DMS114 treated with DMSO at 0.1 percent for 48 hours (cell line): ENCODE measurements around the gene MS4A4E.
"Not testable (repeated sequence)": the region's sequence is repeated elsewhere in the genome, so short reads cannot be mapped to it uniquely, and the experiment has no call there.

Source experiments
- DNase-seq: peaks from one replicate; lab custom pipeline; 2025; ENCODE audit not compliant: unreplicated experiment; lab: John Stamatoyannopoulos, UW

Gene MS4A4E

DNA sequence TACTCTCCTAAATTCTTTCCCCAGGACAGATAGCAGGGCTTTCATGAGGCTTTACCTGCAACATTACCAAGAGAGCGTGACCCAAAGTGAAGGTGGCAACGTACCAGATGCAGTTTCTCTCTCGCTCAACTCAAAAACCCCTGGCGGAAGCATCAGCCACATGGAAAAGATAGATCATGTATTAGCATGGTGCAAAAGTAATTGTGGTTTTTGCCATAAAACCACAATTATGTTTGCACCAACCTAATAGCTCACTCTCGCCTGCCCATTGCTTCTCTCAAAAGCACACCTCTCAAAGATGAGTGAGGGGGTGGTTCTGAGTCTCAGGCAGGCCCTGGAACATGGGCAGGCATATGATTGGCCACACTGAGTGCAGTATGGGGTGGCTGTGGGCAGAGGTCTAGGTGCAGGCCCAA lies 67.1 kb downstream of the MS4A4E start:
- no peak for DNase-seq

DNA sequence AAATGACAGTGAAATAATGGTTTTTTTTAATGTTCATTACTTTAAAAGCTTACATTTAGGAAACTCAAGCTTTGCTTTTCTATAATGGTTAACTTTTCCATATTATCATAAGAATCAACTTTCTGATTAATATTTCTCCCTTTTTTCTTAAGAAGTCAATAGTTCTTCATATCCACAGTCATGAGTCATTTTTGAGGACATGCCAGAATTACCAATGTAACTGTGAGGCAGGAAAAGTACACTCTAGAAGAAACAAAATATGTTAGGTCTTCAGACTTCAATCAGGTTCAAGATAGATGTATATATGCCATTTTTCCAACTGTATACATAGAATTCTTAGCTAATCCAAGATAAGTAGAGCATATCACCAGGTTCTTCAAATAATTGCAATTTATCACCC lies 70.9 kb downstream of the MS4A4E start:
- DNase-seq: no peak

DNA sequence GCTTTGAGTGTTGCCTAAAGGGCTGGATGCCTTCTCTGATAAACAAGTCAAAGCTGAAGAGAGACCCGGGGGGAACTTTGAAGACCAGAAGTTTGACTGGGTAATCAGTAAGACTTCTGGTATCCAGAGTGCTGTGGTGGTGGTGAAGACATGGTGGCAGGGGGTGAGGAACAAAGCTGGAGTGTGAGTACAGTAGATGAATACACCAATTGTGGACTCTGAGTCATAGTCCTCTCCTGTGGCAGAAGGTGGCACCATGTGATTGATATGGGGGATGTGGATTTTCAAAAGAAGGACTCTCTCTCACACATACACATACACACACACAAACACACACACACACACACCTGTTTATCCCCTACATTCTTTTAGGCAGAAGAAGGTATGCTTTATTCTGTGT lies 72.4 kb downstream of the MS4A4E start:
- no peak for DNase-seq

DNA sequence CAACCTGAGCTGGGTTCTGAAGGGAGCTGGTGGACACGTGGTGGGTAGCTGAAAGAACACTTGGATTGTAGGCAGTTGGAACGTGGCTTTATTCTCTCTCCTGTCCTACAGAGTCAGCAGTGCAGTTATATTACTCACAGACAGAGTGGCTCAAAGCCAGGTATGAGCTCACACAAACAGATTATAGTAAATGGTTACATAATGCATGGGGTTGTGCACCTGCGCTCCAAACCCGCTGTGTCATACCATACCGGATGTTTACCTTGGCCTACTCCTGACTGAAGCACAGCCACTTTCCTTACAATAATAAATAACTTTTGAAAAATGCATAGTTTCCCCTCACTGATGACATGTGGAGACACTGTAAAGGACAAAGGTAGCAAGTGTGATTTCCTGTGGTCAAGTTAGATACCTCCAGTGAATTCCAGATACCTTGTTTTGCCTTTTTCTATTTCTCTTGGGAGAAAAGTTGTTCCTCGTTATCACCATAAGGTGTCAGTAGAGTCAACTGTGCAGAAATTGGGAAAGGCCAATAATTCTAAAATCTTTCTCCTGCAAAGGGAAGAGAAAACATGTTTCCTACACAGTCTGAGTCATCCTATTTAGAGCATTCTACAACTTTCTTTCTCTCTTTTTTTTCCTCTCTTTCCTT lies 73.5 kb downstream of the MS4A4E start:
- DNase-seq: no peak

DNA sequence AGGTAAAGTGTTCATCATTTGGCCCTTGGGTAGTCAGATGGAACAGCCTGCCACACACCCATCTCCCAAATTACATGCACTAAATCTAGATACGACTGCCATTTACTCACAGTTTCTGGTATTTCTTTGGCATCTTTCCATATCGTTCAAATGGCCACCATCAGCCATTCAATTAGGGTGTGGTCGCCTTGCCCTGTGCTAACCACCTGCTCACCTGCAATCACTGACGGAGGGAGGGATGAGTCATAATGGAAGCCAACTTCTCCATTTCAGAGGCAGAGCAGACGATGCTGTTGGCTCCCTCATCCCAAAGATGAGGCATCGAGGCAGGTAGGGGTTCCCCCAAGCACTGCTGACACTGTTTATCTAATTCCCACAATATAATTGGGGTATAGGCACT lies 74.6 kb downstream of the MS4A4E start:
- no peak for DNase-seq

DNA sequence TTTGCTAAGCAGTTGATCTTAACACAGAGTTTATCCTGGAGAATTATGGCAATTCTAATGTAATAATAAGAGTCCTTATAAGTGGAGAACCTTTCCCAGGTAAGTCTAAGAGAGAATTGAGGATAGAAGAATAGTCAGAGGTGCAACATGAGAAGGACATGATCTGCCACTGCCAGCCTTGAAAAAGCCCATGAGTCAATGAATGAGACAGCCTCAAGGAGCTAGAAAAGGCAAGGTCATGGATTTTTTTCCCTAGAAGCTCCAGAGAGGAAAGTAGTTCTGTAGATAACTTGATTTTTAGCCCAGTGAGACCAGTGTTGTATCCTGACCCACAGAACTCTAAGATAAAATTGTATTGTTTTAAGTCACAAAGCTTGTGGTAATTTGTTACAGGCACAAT lies 77.0 kb downstream of the MS4A4E start:
- DNase-seq: no peak

DNA sequence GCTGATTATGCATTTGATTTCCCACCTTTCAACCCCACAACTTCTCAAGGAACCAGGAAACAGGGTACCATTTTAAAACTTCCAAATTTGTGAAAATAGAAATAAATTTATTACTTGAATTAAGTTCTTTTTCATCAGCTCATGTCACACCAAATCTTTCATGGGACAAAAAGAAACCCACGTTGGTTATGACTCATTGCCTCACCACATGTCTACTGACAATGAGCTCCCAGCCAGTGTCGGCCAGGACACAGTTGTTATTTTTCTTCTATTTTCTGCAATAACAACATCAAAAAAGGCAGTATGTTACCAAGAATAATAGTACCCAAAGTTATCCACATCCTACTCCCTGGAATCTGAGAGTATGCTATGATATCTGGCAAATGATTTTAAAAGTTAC lies 77.4 kb downstream of the MS4A4E start:
- no peak for DNase-seq

DNA sequence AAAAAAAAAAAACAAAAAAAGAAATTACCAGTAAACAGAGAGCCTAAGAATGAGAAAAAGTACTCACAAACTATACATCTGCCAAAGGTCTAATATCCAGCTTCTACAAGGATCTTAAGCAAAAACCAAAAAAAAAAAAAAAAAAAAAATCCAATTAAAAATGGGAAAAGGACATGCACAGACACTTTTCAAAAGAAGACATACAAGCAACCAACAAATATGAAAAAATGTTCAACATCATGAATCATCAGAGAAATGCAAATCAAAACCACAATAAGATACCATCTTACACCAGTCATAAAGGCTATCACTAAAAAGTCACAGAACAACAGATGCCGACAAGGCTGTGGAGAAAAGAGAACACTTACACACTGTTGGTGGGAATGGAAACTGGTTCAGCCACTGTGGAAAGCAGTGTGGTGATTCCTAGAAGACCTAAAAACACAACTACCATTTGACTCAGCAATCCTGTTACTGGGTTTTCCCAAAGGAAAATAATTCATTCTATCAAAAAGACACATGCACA lies 78.3 kb downstream of the MS4A4E start:
- no peak for DNase-seq

DNA sequence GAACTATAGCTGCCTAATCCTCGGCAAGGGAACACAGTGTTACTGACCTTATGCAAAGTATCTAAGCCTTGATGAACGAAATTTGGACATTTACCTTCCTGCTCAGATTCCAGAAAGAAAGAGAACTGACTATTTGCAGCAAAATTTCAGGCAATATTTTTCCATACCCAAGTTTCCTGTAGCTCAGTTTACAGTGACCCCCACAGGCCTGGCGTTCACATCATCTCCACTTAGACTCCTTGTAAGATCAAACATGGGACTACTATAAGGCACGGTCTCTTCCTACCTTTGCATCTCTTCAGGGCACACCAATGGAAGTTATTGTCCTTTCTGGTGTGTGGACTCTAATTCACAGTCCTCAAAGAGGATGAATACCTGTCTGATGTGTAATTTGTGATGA lies 81.2 kb downstream of the MS4A4E start:
- DNase-seq: no peak

DNA sequence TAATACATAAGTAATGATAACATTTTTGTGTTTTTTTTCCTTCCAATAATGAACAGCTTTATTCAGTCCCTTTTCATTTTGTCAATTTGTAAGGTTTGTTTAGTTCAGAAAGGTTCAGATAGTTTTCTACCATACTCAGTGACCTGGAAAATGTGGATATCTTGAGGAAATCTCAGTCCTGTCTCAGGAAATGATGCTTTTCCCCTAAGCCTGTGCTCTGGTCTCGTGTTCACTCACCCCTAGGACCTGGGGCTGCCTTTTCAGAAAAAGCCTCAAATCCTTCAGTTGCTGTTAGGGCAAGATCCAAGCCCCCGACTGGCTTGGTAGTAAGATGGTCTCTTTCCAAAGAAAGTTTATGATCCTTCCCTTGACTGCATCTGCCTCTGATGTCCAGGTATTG lies 81.8 kb downstream of the MS4A4E start:
- no peak for DNase-seq

DNA sequence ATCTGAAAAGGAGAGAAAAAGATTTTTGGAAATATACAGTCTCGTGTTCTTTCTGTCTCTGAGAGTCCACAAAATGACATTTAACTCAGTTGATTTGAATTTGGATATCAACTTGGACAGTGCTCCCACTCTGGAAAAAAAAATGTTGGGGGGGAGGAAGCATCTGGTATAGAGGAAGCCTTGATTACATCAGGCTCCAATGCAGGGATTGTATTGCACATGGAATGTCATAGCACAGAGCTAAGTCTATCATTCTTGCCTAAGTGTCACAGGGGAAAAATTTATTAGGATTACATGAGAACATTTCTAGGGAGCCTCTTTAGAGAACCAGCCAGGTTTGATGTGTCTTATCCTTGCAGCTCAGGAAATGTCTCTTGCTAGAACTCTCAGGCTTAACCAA lies 83.1 kb downstream of the MS4A4E start:
- no peak for DNase-seq

DNA sequence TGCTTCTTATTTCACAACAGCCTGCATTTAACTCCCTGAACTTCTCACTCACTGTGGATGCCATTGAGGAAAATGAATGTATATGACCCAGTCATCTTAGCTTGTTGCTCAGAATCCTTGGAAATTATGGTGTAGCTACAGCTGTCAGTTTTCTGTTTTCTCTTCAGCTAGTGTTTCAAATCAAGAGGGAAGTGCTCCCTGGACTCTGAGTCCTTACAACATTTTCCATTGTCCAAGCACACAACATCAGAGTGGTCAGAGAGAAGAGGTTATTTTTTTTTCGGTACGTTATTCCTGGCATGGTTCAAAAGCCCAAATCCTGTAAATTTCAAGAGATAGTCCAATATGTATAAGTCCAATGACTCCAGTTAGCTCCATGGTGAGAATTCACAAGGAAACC lies 83.7 kb downstream of the MS4A4E start:
- no peak for DNase-seq

DNA sequence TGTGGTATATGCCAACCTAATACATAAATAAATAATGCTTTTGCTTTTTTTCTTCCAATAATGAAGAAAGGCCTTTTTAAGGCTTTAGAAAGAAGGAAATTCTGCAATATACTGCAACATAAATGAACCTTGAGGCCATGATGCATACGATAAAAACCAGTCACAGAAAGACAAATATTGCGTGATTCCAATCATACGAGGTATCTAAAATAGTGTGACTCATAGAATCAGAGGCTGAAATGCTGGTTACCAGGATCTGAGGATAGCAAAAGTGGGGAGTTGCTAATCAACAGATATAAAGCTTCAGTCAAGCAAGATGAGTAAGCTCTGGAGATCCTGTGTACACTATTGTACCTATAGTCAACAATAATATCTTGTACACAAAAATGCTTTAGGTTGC lies 84.3 kb downstream of the MS4A4E start:
- no peak for DNase-seq

DNA sequence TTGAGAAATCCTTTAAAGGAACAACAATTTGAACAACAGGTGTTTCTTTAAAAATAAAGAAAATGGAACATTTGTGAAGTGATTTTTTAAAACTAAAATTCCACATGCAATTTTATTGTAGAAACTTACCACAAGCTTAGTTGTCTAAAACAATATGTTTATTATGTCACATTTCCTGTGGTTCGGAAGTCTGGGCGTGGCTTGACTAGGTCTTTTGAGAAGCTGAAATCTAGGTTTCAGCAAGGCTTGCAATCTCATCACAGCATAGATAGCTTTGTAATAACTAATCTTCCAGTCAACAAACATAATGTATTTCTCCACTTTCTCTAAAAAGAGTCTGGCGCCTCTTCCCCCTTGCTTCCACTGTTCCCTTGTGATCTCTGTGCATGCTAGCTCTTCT lies 87.0 kb downstream of the MS4A4E start:
- DNase-seq: no peak

DNA sequence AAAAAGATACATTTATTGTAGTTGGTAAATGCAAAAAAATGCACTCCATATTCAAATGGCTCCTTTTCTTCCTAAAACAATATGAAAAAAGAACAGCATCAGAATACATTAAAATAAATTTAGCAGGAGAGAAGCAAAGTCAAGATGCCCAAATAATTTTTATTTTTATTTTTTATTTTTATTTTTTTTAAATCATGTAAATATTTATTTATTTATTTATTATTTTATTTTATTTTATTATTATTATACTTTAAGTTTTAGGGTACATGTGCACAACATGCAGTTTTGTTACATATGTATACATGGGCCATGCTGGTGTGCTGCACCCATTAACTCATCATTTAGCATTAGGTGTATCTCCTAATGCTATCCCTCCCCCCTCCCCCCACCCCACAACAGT lies 90.2 kb downstream of the MS4A4E start:
- DNase-seq: not testable (repeated sequence)

DNA sequence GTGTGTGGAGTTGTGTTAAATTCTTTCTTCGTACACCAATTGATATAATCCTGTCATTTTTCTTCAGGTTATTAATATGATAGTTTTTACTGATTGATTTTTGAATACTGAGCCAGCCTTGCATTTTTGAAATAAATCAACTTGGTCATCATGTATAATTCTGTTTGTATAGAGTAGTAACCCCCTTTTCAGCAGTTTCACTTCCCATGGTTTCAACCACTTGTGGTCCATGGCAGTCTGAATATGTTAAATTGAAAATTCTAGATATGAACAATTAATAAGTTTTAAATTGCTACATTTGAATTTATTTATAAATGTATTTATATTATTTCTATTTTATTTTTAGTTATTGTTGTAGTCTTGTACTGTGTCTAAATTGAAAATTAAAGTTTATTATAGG lies 92.7 kb downstream of the MS4A4E start:
- DNase-seq: no peak
